GM19372 (cell line): Measurements from ENCODE around the gene MMP25.

Source experiments
- ATAC-seq: cut with Tn5 transposase; IDR thresholded peaks from one replicate; pipeline ENCODE4 v1.9.1; 2021; ENCODE audit warnings: mild to moderate bottlenecking, low read depth, moderate library complexity; ENCODE audit not compliant: unreplicated experiment

The MMP25 gene

GRCh38 chr16:3088925-3089716 is 42.8 kb downstream of the MMP25 start:
- ATAC-seq, result no peak

GRCh38 chr16:3089717-3090592 is 43.6 kb downstream of the MMP25 start:
- ATAC-seq, result no peak

- ATAC-seq, result no peak
These were observed 45.2 kb downstream of the MMP25 start for GRCh38 chr16:3091551-3091950.

GRCh38 chr16:3092501-3092941 is 46.2 kb downstream of the MMP25 start:
- ATAC-seq, result no peak

- ATAC-seq, result no peak
These were observed 48.1 kb downstream of the MMP25 start for GRCh38 chr16:3094289-3095027.

- peak; percentile 48 for ATAC-seq
These were observed 49.5 kb downstream of the MMP25 start for GRCh38 chr16:3095869-3096268.

- ATAC-seq, result no peak
These were observed 50.0 kb downstream of the MMP25 start for GRCh38 chr16:3096362-3096761.

GRCh38 chr16:3097266-3097665 is 50.9 kb downstream of the MMP25 start:
- no peak for ATAC-seq

- no peak for ATAC-seq
These were observed 52.4 kb downstream of the MMP25 start, which contains the start of gene ZSCAN10 for GRCh38 chr16:3098459-3099394. Gene ZSCAN10, minus strand, starts transcription at chr16:3099294. Its CDS starts 6,357 bp downstream, at chr16:3092937.

- no peak for ATAC-seq
These were observed 53.0 kb downstream of the MMP25 start for GRCh38 chr16:3099395-3099731.

GRCh38 chr16:3099732-3100499 is 53.6 kb downstream of the MMP25 start:
- peak; percentile 72 for ATAC-seq

GRCh38 chr16:3101018-3101840 is 54.9 kb downstream of the MMP25 start:
- ATAC-seq, result no peak

GRCh38 chr16:3101841-3102470 is 55.6 kb downstream of the MMP25 start:
- ATAC-seq, result no peak

- ATAC-seq, result peak; percentile 85
These were observed 60.0 kb downstream of the MMP25 start for GRCh38 chr16:3106205-3106928.
